ENCODE data around the gene EPS15. TPM values are rescaled to one million over a fixed set of nuclear protein-coding genes. Genes with fewer than 3 reads are reported as not detected.
A peak's percentile ranks its signal among the peaks of the same experiment; 100 is the strongest.
"Not testable (repeated sequence)": the region's sequence is repeated elsewhere in the genome, so short reads cannot be mapped to it uniquely, and the experiment has no call there.

Gene EPS15
- total and polyA plus RNA-seq, 4 experiments from 2014 or later = 39.2 to 92.3 (median 77.6) TPM

- Histone ChIP-seq H3K4me1 (ENCODE audit: insufficient read depth, low read length) (peaks cover 5% of the 10 kb centered on the region), H3K27me3 (ENCODE audit: insufficient read depth, low read length) (peaks cover 12% of the 10 kb centered on the region), H3K27ac (ENCODE audit: low read depth, low read length) (no peak overlapping the region), H3K36me3 (ENCODE audit: insufficient read depth, low read length) (no peaks in the 10 kb centered on the region), H3K9me3 (ENCODE audit: control insufficient read depth in 1 of 2, low read length in 2 of 2) (no peaks in the 10 kb centered on the region), H3K4me3 (ENCODE audit: low read length in 2 of 2) (no peak overlapping the region)
- intact Hi-C loops (cut with micrococcal nuclease) = no loop called here
- H3K27me3 Mint-ChIP-seq = peaks cover 16 to 20% of the 10 kb centered on the region in 2 donors
- no peak overlapping the region for H3K4me3 Mint-ChIP-seq
- peaks cover under 1 to 11% (median 6%) of the 10 kb centered on the region in 4 donors for H3K4me1 Mint-ChIP-seq
- H3K36me3 Mint-ChIP-seq = peaks cover under 1 to 2% of the 10 kb centered on the region in 2 donors
- no peak overlapping the region for H3K27ac Mint-ChIP-seq
- no peak for DNase-seq
- H3K9me3 Mint-ChIP-seq = peaks cover 0 to 3% (median 0%) of the 10 kb centered on the region in 8 donors
- POLR2A ChIA-PET (ENCODE audit: partially characterized antibody) = no interaction called here
- CTCF ChIA-PET (ENCODE audit: partially characterized antibody) = interaction anchor here (0.7 kb wide), 1 partner anchor 29 kb away, joined by 3 read pairs; no protein-coding TSS in a partner anchor
Measured at GRCh38 chr1:51325878-51326755, 192.9 kb downstream of the EPS15 start.

GRCh38 chr1:51325391-51325790, 193.7 kb downstream of the EPS15 start:
- Histone ChIP-seq H3K36me3 (ENCODE audit: insufficient read depth, low read length) (no peaks in the 10 kb centered on the region), H3K4me1 (ENCODE audit: insufficient read depth, low read length) (no peaks in the 10 kb centered on the region), H3K27me3 (ENCODE audit: insufficient read depth, low read length) (peaks cover 7% of the 10 kb centered on the region), H3K9me3 (ENCODE audit: control insufficient read depth in 1 of 2, low read length in 2 of 2) (no peaks in the 10 kb centered on the region), H3K27ac (ENCODE audit: low read depth, low read length) (no peak overlapping the region), H3K4me3 (ENCODE audit: low read length in 2 of 2) (no peak overlapping the region)
- POLR2A ChIA-PET (ENCODE audit: partially characterized antibody) = no interaction called here
- H3K27ac Mint-ChIP-seq = no peak overlapping the region
- no peak for DNase-seq
- H3K9me3 Mint-ChIP-seq = no peaks in the 10 kb centered on the region
- H3K4me1 Mint-ChIP-seq = peaks cover 0 to 5% (median 2%) of the 10 kb centered on the region in 4 donors
- intact Hi-C loops (cut with micrococcal nuclease) = no loop called here
- peaks cover 0 to 2% of the 10 kb centered on the region in 2 donors for H3K36me3 Mint-ChIP-seq
- no peak overlapping the region for H3K4me3 Mint-ChIP-seq
- H3K27me3 Mint-ChIP-seq = peaks cover 12 to 15% of the 10 kb centered on the region in 2 donors
- CTCF ChIA-PET (ENCODE audit: partially characterized antibody) = no interaction called here

DNA sequence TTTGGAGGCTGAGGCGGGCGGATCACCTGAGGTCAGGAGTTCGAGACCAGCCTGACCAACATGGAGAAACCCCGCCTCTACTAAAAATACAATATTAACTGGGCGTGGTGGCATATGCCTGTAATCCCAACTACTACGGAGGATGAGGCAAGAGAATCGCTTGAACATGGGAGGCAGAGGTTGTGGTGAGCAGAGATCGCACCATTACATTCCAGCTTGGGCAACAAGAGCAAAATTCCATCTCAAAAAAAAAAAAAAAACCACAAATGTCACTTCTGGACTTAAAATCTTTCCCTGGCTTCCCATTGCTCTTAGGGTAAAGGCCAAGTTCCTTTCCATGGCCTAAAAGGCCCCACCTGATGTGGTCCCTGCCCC, 194.1 kb downstream of the EPS15 start:
- H3K27me3 Mint-ChIP-seq = peaks cover 12 to 15% of the 10 kb centered on the region in 2 donors
- H3K27ac Mint-ChIP-seq; H3K4me3 ChIP-seq (ENCODE audit: low read length in 2 of 2); H3K4me1 Mint-ChIP-seq; H3K9me3 ChIP-seq (ENCODE audit: control insufficient read depth in 1 of 2, low read length in 2 of 2); H3K27me3 ChIP-seq (ENCODE audit: insufficient read depth, low read length); H3K4me3 Mint-ChIP-seq; H3K36me3 Mint-ChIP-seq; H3K27ac ChIP-seq (ENCODE audit: low read depth, low read length); CTCF ChIA-PET (ENCODE audit: partially characterized antibody); POLR2A ChIA-PET (ENCODE audit: partially characterized antibody); H3K36me3 ChIP-seq (ENCODE audit: insufficient read depth, low read length); H3K9me3 Mint-ChIP-seq; DNase-seq; H3K4me1 ChIP-seq (ENCODE audit: insufficient read depth, low read length); intact Hi-C loops (cut with micrococcal nuclease): not testable (repeated sequence)

- Mint-ChIP-seq H3K4me3 (no peak overlapping the region), H3K36me3 (peaks cover 0 to 2% of the 10 kb centered on the region in 2 donors), H3K27ac (no peak overlapping the region), H3K9me3 (no peaks in the 10 kb centered on the region), H3K27me3 (peaks cover 8 to 14% of the 10 kb centered on the region in 2 donors), H3K4me1 (peaks cover 0 to 5% (median 2%) of the 10 kb centered on the region in 4 donors)
- Histone ChIP-seq H3K4me1 (ENCODE audit: insufficient read depth, low read length) (no peaks in the 10 kb centered on the region), H3K4me3 (ENCODE audit: low read length in 2 of 2) (no peak overlapping the region), H3K36me3 (ENCODE audit: insufficient read depth, low read length) (no peaks in the 10 kb centered on the region), H3K27me3 (ENCODE audit: insufficient read depth, low read length) (peaks cover 2% of the 10 kb centered on the region), H3K27ac (ENCODE audit: low read depth, low read length) (no peak overlapping the region), H3K9me3 (ENCODE audit: control insufficient read depth in 1 of 2, low read length in 2 of 2) (no peaks in the 10 kb centered on the region)
- intact Hi-C loops (cut with micrococcal nuclease) = no loop called here
- DNase-seq = no peak
- ChIA-PET POLR2A (ENCODE audit: partially characterized antibody) (no interaction called here), CTCF (ENCODE audit: partially characterized antibody) (no interaction called here)
Measured at GRCh38 chr1:51324251-51325010, 194.6 kb downstream of the EPS15 start.

GRCh38 chr1:51323778-51324177, 195.3 kb downstream of the EPS15 start:
- H3K27me3 ChIP-seq (ENCODE audit: insufficient read depth, low read length) = no peaks in the 10 kb centered on the region
- POLR2A ChIA-PET (ENCODE audit: partially characterized antibody) = no interaction called here
- no peak for DNase-seq
- Mint-ChIP-seq H3K27me3 (peaks cover 8 to 9% of the 10 kb centered on the region in 2 donors), H3K4me3 (no peak overlapping the region), H3K27ac (no peak overlapping the region), H3K36me3 (peaks cover 0 to 2% of the 10 kb centered on the region in 2 donors), H3K9me3 (no peaks in the 10 kb centered on the region), H3K4me1 (peaks cover 0 to under 1% (median 0%) of the 10 kb centered on the region in 4 donors)
- no peaks in the 10 kb centered on the region for H3K9me3 ChIP-seq (ENCODE audit: control insufficient read depth in 1 of 2, low read length in 2 of 2)
- no peaks in the 10 kb centered on the region for H3K36me3 ChIP-seq (ENCODE audit: insufficient read depth, low read length)
- CTCF ChIA-PET (ENCODE audit: partially characterized antibody) = no interaction called here
- no peaks in the 10 kb centered on the region for H3K4me1 ChIP-seq (ENCODE audit: insufficient read depth, low read length)
- H3K27ac ChIP-seq (ENCODE audit: low read depth, low read length) = no peak overlapping the region
- no peak overlapping the region for H3K4me3 ChIP-seq (ENCODE audit: low read length in 2 of 2)
- intact Hi-C loops (cut with micrococcal nuclease) = no loop called here

DNA sequence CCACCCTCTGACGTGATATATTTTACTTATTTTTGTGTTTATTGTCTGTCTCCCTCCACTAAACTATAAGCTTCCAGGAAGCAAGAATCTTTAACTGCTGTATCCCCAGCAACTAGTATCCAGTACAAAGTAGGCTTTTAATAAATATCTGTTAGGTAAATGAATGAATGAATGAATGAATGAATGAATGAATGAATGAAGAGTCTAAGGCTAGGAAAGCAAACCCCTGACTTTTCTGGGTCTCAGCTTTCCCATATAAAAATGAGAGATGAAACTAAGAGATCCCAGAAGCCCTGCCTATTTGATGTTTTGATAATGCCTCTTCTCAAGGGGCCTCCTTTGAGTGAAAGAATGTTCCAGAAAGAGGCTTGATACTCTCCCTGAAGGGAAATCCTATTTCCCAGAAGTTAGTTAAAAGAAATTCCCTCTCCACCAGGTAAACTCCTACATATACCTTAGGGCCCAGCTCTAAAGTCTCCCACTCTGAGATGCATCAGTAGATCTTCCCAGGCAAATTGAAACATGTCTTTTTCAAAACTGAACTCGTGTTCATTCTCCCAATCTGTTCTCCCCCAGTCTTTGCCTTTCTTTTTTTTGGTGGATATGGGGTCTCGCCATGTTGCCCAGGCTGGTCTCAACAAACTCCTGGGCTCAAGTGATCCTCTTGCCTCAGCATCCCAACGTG, 196.5 kb downstream of the EPS15 start:
- Histone ChIP-seq H3K4me3 (ENCODE audit: low read length in 2 of 2) (no peak overlapping the region), H3K36me3 (ENCODE audit: insufficient read depth, low read length) (no peaks in the 10 kb centered on the region), H3K27ac (ENCODE audit: low read depth, low read length) (no peak overlapping the region), H3K27me3 (ENCODE audit: insufficient read depth, low read length) (no peaks in the 10 kb centered on the region), H3K9me3 (ENCODE audit: control insufficient read depth in 1 of 2, low read length in 2 of 2) (no peaks in the 10 kb centered on the region), H3K4me1 (ENCODE audit: insufficient read depth, low read length) (no peaks in the 10 kb centered on the region)
- no peak overlapping the region for H3K4me3 Mint-ChIP-seq
- H3K27ac Mint-ChIP-seq = peak overlapping the region in 2 of 7 donors; percentile 11 to 14
- CTCF ChIA-PET (ENCODE audit: partially characterized antibody) = no interaction called here
- intact Hi-C loops (cut with micrococcal nuclease) = no loop called here
- H3K27me3 Mint-ChIP-seq = peaks cover 3 to 5% of the 10 kb centered on the region in 2 donors
- H3K36me3 Mint-ChIP-seq = no peaks in the 10 kb centered on the region
- POLR2A ChIA-PET (ENCODE audit: partially characterized antibody) = no interaction called here
- H3K4me1 Mint-ChIP-seq = no peaks in the 10 kb centered on the region
- no peaks in the 10 kb centered on the region for H3K9me3 Mint-ChIP-seq
- no peak for DNase-seq

- no peaks in the 10 kb centered on the region for H3K9me3 Mint-ChIP-seq
Measured at GRCh38 chr1:51321924-51322280, 197.2 kb downstream of the EPS15 start.

More at GRCh38 chr1:51321924-51322280, 197.2 kb downstream of the EPS15 start:
- Histone ChIP-seq H3K36me3 (ENCODE audit: insufficient read depth, low read length) (no peaks in the 10 kb centered on the region), H3K4me1 (ENCODE audit: insufficient read depth, low read length) (no peaks in the 10 kb centered on the region), H3K27ac (ENCODE audit: low read depth, low read length) (no peak overlapping the region), H3K4me3 (ENCODE audit: low read length in 2 of 2) (no peak overlapping the region), H3K27me3 (ENCODE audit: insufficient read depth, low read length) (no peaks in the 10 kb centered on the region), H3K9me3 (ENCODE audit: control insufficient read depth in 1 of 2, low read length in 2 of 2) (no peaks in the 10 kb centered on the region)
- ChIA-PET POLR2A (ENCODE audit: partially characterized antibody) (no interaction called here), CTCF (ENCODE audit: partially characterized antibody) (no interaction called here)
- DNase-seq = no peak
- intact Hi-C loops (cut with micrococcal nuclease) = no loop called here
- Mint-ChIP-seq H3K36me3 (no peaks in the 10 kb centered on the region), H3K4me1 (no peaks in the 10 kb centered on the region), H3K4me3 (no peak overlapping the region), H3K27me3 (peaks cover 3 to 5% of the 10 kb centered on the region in 2 donors), H3K27ac (no peak overlapping the region)
